ENCODE results near the gene SETBP1.

Gene SETBP1

DNA sequence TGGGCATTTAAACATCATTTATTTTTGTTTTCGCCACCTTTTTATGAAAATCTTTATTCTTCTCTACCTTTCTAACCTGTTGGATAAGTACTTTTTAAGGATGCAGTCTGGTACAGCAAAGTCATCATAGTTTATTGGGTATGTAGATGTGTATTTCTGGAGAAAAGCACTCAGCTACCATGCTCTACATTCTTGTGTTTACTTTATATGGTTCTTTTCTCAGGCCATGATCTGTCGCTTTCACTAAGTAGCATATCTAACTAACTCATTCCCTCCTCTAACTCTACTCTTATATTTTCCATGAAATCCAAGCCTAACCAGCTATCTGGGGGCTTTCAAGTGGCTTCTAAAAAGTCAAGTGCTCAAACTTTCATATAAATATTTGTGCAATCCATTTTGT, 25.3 kb upstream of the SETBP1 start:
- no peak for TF ChIP-seq JUND (IDR thresholded peaks at IDR 0.05; ENCODE audit: low read depth)
- in situ Hi-C loops (cut with HindIII; ENCODE audit: low pct_unique_long_range_greater_than_20kb, low sequenced_read_pairs): no loop called here
- DNase-seq (ENCODE audit: low read depth in 1 of 2, low spot score in 1 of 2): no peak

DNA sequence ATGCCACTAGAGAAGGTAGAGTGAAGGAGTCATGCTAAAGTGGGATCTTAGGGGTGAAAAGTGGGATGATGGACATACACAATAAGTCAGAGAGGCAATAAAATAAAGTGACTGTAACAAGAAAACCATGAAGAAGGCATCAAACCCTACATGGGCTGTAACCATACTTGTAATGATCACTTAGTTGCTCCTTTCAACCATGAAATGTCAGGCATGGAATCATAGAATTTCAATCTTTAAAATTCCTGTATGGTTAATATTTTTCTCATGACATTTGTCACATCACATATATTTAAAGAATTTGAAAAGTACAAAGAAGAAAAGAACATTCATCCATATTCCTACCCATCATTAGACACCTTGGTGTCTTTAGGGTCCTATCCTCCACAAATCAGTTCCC, 20.9 kb upstream of the SETBP1 start:
- in situ Hi-C loops (cut with HindIII; ENCODE audit: low pct_unique_long_range_greater_than_20kb, low sequenced_read_pairs): no loop called here
- TF ChIP-seq JUND (IDR thresholded peaks at IDR 0.05; ENCODE audit: low read depth): no peak
- DNase-seq (ENCODE audit: low read depth in 1 of 2, low spot score in 1 of 2): no peak

DNA sequence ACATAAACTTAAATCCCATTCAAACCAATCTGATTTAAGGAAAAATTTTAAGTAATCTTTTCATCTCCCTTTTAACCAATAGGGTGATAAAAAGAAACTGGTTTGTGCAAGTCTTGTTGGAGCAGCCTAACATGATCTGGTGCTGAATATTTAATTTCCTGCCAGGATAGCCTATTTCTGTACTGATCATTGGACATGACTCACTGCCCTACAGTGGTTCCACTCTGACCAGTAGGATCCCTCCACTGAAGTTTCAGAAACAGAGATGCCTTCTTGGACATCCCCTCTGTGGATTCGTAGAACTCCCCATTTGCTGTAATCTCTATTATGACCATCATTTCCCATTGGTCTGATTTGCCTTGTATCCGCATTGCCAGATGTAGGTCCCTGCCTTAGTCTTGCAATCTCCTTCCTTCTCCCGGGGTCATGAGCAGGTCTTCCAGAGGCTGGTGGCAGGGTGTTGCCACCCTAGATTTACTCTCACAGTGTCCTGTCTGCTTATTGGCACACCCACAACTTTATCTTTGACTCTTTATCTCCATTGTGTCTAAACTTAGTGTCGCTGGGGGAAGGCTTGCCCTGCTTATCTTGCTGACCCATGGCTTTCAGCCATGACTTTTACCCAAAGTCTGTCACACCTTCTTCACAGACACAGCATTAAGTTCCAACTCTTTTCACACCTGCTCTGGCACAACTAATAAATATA, 12.3 kb upstream of the SETBP1 start:
- DNase-seq (ENCODE audit: low read depth in 1 of 2, low spot score in 1 of 2): no peak
- no peak for TF ChIP-seq JUND (IDR thresholded peaks at IDR 0.05; ENCODE audit: low read depth)
- in situ Hi-C loops (cut with HindIII; ENCODE audit: low pct_unique_long_range_greater_than_20kb, low sequenced_read_pairs): no loop called here

DNA sequence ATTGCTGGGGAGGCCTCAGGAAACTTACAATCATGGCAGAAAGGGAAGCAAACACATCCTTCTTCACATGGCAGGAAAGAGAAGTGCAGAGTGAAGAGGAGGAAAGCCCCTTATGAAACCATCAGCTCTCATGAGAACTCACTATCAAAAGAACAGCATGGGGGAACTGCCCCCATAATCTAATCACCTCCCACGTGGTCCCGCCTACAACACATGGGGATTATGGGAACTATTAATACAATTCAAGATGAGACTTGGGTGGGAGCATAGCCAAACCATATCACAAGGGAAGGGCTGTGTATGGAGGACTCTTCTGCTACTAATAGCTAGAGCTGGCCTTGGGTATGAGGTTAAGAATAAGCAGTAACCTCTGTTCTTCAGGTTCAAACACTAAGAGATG, 8.8 kb upstream of the SETBP1 start:
- no peak for DNase-seq (ENCODE audit: low read depth in 1 of 2, low spot score in 1 of 2)
- TF ChIP-seq JUND (IDR thresholded peaks at IDR 0.05; ENCODE audit: low read depth): no peak
- in situ Hi-C loops (cut with HindIII; ENCODE audit: low pct_unique_long_range_greater_than_20kb, low sequenced_read_pairs): no loop called here

DNA sequence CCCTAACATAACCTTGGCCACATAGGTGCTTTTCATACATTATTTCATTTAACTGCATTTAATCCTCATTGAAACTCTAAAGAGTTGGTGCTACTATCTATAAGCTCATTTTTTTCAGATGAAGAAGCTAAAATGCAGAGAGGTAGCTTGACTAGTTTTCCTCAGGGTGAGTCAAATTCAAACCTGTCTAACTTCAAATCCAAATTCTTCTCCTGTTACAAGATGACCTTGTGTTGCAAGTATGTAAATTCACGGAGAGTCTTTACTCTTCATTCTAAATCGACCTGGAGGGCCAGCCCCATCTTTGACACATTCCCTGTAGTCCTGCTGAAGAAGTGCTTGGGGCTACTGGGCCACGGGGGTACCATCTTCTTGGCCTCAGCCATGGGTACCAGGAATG, 8.2 kb upstream of the SETBP1 start:
- in situ Hi-C loops (cut with HindIII; ENCODE audit: low pct_unique_long_range_greater_than_20kb, low sequenced_read_pairs): no loop called here
- no peak for TF ChIP-seq JUND (IDR thresholded peaks at IDR 0.05; ENCODE audit: low read depth)
- no peak for DNase-seq (ENCODE audit: low read depth in 1 of 2, low spot score in 1 of 2)

DNA sequence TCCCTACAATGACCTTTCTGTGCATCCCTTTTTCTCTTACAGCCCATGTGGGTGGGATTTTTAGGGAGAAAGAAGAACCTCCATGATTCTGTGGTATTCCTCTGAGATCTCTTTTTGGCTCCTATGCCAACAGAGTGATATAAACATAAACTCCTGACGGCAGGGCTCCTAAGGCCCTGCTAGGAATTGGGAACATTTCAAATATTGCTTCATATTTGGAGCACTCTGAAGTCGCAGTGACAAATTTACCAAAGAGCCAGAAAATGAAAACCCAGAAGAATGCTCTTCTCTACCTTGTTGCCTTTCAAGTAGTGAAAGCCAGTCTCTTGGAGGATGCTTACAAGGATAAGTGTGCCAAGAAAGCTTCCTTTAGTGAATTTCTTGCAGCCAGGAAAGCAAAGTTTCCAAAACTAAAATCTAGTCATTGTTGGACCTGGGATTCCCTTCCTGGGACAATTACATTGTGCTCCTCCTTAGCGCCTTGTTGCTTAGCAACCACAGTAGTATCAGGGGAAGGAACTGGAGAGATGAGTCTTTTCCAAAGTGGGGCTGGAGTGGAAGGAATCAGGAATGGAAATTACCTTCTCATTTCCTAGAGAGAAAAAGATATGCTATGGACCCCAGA, 7.3 kb upstream of the SETBP1 start:
- DNase-seq (ENCODE audit: low read depth in 1 of 2, low spot score in 1 of 2): no peak
- TF ChIP-seq JUND (IDR thresholded peaks at IDR 0.05; ENCODE audit: low read depth): no peak
- in situ Hi-C loops (cut with HindIII; ENCODE audit: low pct_unique_long_range_greater_than_20kb, low sequenced_read_pairs): no loop called here

DNA sequence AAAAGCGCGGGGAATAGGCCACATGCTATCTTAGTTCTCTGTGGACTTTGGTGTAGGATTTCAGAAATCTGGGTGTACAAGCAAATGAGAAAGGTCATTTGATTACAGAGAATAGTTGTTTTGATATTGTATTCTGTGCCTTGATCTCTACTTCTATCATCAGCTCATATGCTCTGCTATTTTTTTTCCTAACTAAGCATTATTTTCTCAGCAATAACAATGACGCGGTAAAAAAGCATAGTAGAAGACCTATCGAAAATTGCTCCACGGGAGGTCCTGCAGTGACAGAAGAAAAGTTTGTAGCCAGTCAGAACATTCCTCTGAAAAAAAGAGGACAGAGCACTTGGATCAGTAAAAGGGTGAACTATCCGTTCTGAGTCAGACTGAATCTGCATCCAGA, 2.8 kb upstream of the SETBP1 start:
- in situ Hi-C loops (cut with HindIII; ENCODE audit: low pct_unique_long_range_greater_than_20kb, low sequenced_read_pairs): no loop called here
- no peak for TF ChIP-seq JUND (IDR thresholded peaks at IDR 0.05; ENCODE audit: low read depth)

DNA sequence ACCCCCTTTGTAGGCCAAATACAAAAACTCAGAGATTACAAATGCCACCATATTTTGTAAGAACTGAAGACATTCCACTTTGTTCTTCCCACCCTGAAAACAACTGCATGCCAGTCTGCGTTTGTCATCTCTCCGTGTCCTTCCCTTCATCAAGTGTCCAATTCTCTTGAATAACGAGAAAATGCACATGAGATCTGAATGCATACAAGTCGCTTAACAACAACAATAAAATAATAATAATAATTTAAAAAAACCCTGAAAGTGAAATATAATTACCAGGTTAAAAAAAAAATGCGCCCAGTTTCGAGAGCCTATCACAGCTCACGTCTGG, 2.0 kb upstream of the SETBP1 start:
- DNase-seq (ENCODE audit: low read depth in 1 of 2, low spot score in 1 of 2): no peak
- TF ChIP-seq JUND (IDR thresholded peaks at IDR 0.05; ENCODE audit: low read depth): no peak
- in situ Hi-C loops (cut with HindIII; ENCODE audit: low pct_unique_long_range_greater_than_20kb, low sequenced_read_pairs): no loop called here

More for the DNA sequence above, 2.8 kb upstream of the SETBP1 start:
- no peak for DNase-seq (ENCODE audit: low read depth in 1 of 2, low spot score in 1 of 2)

DNA sequence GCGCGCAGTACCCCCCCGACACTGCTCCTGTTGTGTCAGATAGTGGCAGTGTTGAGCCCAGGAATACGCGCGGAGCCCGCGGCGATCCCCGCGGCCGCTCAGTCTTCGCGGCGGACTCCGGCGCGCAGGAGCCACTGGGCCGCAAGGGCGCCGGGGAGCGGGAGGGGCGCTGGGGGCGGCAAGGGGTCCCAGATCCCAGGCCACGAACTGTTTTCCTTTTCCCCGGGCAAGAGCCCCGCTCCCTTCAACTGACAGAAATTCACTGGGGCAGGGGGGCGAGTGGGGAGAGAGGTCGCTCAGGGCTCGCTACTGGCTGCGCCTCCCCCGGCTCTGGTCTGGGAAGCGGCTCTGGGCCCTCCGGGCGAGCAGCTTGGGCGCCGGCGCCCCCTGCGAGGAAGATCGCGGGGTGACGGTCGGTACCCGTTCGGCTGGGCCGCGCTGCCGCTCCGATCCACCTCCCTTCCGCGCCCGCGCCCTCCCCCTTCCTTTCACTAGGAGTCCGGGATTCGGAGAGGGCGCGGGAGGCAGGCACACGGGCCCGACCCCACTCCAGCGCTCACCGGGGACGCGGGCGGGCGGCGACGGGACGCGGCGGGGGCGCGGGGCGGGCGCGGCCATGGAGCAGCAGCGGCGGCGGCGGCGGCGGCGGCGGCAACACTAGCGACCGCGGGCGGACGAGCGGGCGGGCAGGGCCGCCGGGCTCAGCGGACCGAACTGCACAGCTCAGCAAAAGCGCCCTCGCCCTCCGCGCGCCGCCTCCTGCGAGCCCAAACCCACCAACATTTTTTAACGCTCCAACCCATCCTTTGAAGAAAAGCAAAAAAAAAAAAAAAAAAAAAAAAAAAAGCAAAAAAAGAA, 1.4 kb upstream of the SETBP1 start:
- DNase-seq (ENCODE audit: low read depth in 1 of 2, low spot score in 1 of 2): peak; percentile 79 to 86
- in situ Hi-C loops (cut with HindIII; ENCODE audit: low pct_unique_long_range_greater_than_20kb, low sequenced_read_pairs): no loop called here
- TF ChIP-seq JUND (IDR thresholded peaks at IDR 0.05; ENCODE audit: low read depth): no peak

DNA sequence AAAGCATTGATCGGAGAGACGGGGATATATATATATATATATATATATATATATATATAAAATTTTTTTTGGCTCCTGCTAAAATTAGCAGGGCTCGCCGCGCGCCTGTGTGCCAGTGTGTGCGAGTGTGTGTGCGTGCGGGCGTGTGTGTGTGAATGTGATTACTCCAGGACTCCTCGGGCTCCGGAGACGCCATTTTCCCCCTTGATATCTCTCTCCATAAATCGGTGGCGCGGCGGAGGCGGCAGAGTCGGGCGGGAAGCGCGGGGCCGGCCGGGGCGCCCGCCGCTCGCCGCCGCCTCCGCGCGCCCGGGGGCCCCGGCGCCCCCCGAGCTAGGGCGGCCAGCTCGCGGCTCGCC, 795 bp upstream of the SETBP1 start:
- DNase-seq (ENCODE audit: low read depth in 1 of 2, low spot score in 1 of 2): peak; percentile 34 to 48
- no peak for TF ChIP-seq JUND (IDR thresholded peaks at IDR 0.05; ENCODE audit: low read depth)
- in situ Hi-C loops (cut with HindIII; ENCODE audit: low pct_unique_long_range_greater_than_20kb, low sequenced_read_pairs): no loop called here

DNA sequence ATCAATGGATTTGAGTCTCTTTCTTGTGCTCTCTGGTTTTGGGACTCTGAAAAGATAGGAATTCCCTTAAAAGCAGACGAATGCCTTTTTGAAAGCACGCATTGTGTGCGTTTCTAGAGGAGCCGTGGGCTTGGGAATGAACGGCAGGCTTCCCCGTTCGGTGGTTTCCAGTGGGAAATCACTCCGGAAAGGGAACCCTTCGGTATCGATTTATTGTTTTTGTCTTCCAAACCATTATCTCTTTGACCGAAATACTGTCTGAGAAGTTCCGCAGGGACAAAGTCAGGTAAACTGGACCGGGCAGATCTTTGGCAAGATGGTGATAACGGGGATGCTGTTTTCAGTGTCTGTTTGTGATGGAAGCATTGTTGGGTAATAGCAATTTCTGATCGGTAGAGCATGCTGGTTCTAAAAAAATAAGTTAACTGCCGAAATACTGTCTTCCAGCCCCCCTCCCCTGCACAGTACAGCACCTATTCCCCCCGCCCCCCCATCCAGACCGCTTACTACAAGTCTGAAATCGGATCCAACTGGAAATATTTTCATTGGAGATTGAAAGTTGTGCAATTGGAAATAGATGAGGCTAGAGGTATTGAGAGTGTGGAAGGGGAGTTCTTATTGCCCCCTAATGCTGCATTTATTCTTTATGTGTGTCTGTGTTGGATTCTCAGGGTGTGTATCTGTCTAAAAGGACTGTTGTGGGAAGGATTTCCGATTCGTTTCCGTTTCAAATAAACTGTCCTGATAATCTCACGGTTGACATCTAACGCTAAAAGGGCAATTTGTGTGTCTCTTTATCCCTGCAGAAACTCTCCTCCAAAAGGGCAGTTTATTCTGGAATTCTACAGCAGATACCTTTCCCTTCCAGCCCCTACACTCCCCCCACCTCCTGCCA, 635 bp downstream of the SETBP1 start:
- DNase-seq (ENCODE audit: low read depth in 1 of 2, low spot score in 1 of 2): no peak
- no peak for TF ChIP-seq JUND (IDR thresholded peaks at IDR 0.05; ENCODE audit: low read depth)

DNA sequence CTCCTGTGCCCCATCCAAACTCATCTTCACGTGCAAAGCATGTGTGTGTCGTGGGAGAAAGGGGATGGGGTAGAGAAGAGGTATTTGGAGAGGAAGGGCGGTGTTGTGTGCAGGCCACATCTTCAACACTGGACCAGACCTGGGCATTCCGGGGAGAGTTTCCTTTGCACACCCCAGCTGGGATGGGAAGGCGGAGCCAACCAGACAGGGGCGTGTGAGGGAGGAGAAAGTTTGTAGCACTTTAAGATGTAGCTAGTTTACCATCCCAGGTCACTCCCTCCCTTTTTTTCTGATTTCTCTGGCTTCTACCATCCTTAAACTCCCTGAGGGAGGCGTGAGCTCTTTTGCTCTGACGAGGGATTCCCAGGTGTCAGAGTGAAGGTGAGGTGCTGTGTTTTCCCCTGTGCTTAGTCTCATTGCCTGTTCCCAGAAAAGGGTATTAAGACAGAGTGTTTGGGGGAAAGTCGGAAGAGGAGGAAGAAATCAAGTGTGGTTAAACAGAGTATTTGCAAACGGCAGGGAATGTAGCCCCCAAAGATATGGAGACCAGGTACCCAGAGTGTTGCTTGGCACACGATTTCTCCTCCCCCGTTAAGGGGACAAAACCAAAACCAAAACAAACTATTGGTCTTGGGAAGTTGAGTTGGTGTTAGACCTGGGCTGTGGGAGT, 1.6 kb downstream of the SETBP1 start:
- TF ChIP-seq JUND (IDR thresholded peaks at IDR 0.05; ENCODE audit: low read depth): no peak
- peak; percentile 29 to 52 for DNase-seq (ENCODE audit: low read depth in 1 of 2, low spot score in 1 of 2)
- in situ Hi-C loops (cut with HindIII; ENCODE audit: low pct_unique_long_range_greater_than_20kb, low sequenced_read_pairs): no loop called here

More for the DNA sequence above, 635 bp downstream of the SETBP1 start:
- in situ Hi-C loops (cut with HindIII; ENCODE audit: low pct_unique_long_range_greater_than_20kb, low sequenced_read_pairs): no loop called here
